Lower leg skin (tissue), 3 donors: ENCODE results near the gene BARX2.

Experiments used
- CTCF ChIP-seq, 3 donors: fragments of 450-650 bp; IDR thresholded peaks; one replicate each; pipeline ENCODE4 v1.5.1; 2016; ENCODE audit warnings: antibody characterized with exemption in 3 of 3, mild to moderate bottlenecking in 3 of 3, moderate library complexity in 2 of 3
- POLR2A ChIP-seq, 2 donors: fragments of 450-650 bp; IDR thresholded peaks; one replicate each; pipeline ENCODE4 v1.6.1; 2016 to 2017; ENCODE audit warnings: antibody characterized with exemption in 2 of 2, mild to moderate bottlenecking in 1 of 2, moderate library complexity in 1 of 2

- TF ChIP-seq CTCF (IDR thresholded peaks at IDR 0.05) (no peak), POLR2A (IDR thresholded peaks at IDR 0.05) (no peak)
These were observed 20.8 kb downstream of the BARX2 start for GRCh38 chr11:129396454-129396853.
